ENCODE results near the gene OSBP2.

Gene OSBP2

GRCh38 chr22:30863081-30863833 is 168.6 kb downstream of the OSBP2 start:
- Histone ChIP-seq H3K27ac (ENCODE audit: low read depth, low read length, poor library complexity, severe bottlenecking) (no peak overlapping the region), H3K4me1 (ENCODE audit: insufficient read depth, low read length, severe bottlenecking) (no peaks in the 10 kb centered on the region), H2AFZ (ENCODE audit: low read length) (no peak overlapping the region), H4K20me1 (ENCODE audit: insufficient read depth, low read length) (no peaks in the 10 kb centered on the region), H3K27me3 (ENCODE audit: insufficient read depth, low read length) (no peaks in the 10 kb centered on the region), H3K9ac (ENCODE audit: low read length) (no peak overlapping the region), H3F3A (ENCODE audit: insufficient read depth, low read length) (no peaks in the 10 kb centered on the region), H3K36me3 (ENCODE audit: insufficient read depth, low read length) (no peaks in the 10 kb centered on the region), H3K4me2 (ENCODE audit: low read length) (no peak overlapping the region), H3K9me2 (ENCODE audit: low read depth, low read length) (no peaks in the 10 kb centered on the region), H3K79me2 (ENCODE audit: insufficient read depth, low read length) (no peaks in the 10 kb centered on the region), H3K9me3 (ENCODE audit: low read length) (no peaks in the 10 kb centered on the region), H3K4me3 (ENCODE audit: low read depth, low read length, poor library complexity, severe bottlenecking) (no peak overlapping the region)
- TF ChIP-seq CTCF (IDR thresholded peaks at IDR 0.05; ENCODE audit: low read length) (no peak), EZH2 (IDR thresholded peaks at IDR 0.05; ENCODE audit: borderline replicate concordance, low read length) (no peak)

- no peaks in the 10 kb centered on the region for H3K36me3 ChIP-seq (ENCODE audit: insufficient read depth, low read length)
- H3F3A ChIP-seq (ENCODE audit: insufficient read depth, low read length), result no peaks in the 10 kb centered on the region
- no peak overlapping the region for H3K4me3 ChIP-seq (ENCODE audit: low read depth, low read length, poor library complexity, severe bottlenecking)
- no peaks in the 10 kb centered on the region for H3K79me2 ChIP-seq (ENCODE audit: insufficient read depth, low read length)
- no peak overlapping the region for H3K27ac ChIP-seq (ENCODE audit: low read depth, low read length, poor library complexity, severe bottlenecking)
- H3K27me3 ChIP-seq (ENCODE audit: insufficient read depth, low read length), result no peaks in the 10 kb centered on the region
- H3K9ac ChIP-seq (ENCODE audit: low read length), result no peak overlapping the region
- no peak for TF ChIP-seq EZH2 (IDR thresholded peaks at IDR 0.05; ENCODE audit: borderline replicate concordance, low read length)
- TF ChIP-seq CTCF (IDR thresholded peaks at IDR 0.05; ENCODE audit: low read length), result no peak
- no peak overlapping the region for H3K4me2 ChIP-seq (ENCODE audit: low read length)
- H2AFZ ChIP-seq (ENCODE audit: low read length), result no peak overlapping the region
- H4K20me1 ChIP-seq (ENCODE audit: insufficient read depth, low read length), result no peaks in the 10 kb centered on the region
- no peaks in the 10 kb centered on the region for H3K4me1 ChIP-seq (ENCODE audit: insufficient read depth, low read length, severe bottlenecking)
- no peaks in the 10 kb centered on the region for H3K9me2 ChIP-seq (ENCODE audit: low read depth, low read length)
- H3K9me3 ChIP-seq (ENCODE audit: low read length), result no peaks in the 10 kb centered on the region
Measured at GRCh38 chr22:30864441-30865420, 170.1 kb downstream of the OSBP2 start.

- H3K79me2 ChIP-seq (ENCODE audit: insufficient read depth, low read length), result no peaks in the 10 kb centered on the region
- H3K27me3 ChIP-seq (ENCODE audit: insufficient read depth, low read length), result no peaks in the 10 kb centered on the region
- H3K27ac ChIP-seq (ENCODE audit: low read depth, low read length, poor library complexity, severe bottlenecking), result no peak overlapping the region
- H3K9me2 ChIP-seq (ENCODE audit: low read depth, low read length), result no peaks in the 10 kb centered on the region
- H3K4me3 ChIP-seq (ENCODE audit: low read depth, low read length, poor library complexity, severe bottlenecking), result no peak overlapping the region
- no peaks in the 10 kb centered on the region for H3K4me1 ChIP-seq (ENCODE audit: insufficient read depth, low read length, severe bottlenecking)
- H3K36me3 ChIP-seq (ENCODE audit: insufficient read depth, low read length), result no peaks in the 10 kb centered on the region
- no peak overlapping the region for H2AFZ ChIP-seq (ENCODE audit: low read length)
- no peaks in the 10 kb centered on the region for H4K20me1 ChIP-seq (ENCODE audit: insufficient read depth, low read length)
- H3K9me3 ChIP-seq (ENCODE audit: low read length), result no peaks in the 10 kb centered on the region
- no peak overlapping the region for H3K4me2 ChIP-seq (ENCODE audit: low read length)
- H3K9ac ChIP-seq (ENCODE audit: low read length), result no peak overlapping the region
- H3F3A ChIP-seq (ENCODE audit: insufficient read depth, low read length), result no peaks in the 10 kb centered on the region
- TF ChIP-seq CTCF (IDR thresholded peaks at IDR 0.05; ENCODE audit: low read length) (no peak), EZH2 (IDR thresholded peaks at IDR 0.05; ENCODE audit: borderline replicate concordance, low read length) (no peak)
Measured at GRCh38 chr22:30865656-30866055, 171.0 kb downstream of the OSBP2 start.

Data from OCI-LY1 (cell line).